HEK293T (cell line): ENCODE results near the gene NECTIN1.

Experiments
- CTCF ChIA-PET: fragments of 350-600 bp; formaldehyde crosslinking; extraction: SDS; loops from one replicate; lab custom pipeline; 2021; ENCODE audit warnings: antibody characterized with exemption, inconsistent platforms; lab: Yijun Ruan, JAX
- POLR2A ChIA-PET: fragments of 350-600 bp; formaldehyde crosslinking; extraction: SDS; loops from one replicate; lab custom pipeline; 2020; ENCODE audit warnings: antibody characterized with exemption, inconsistent platforms; lab: Yijun Ruan, JAX
- DNase-seq: peaks from one replicate; pipeline ENCODE4 v3.0.0; 2012; ENCODE audit warnings: mixed read lengths; ENCODE audit errors: extremely low spot score
- ARNT ChIP-seq: fragments of 450-650 bp; IDR thresholded peaks from 2 replicates; pipeline ENCODE4 v1.6.1; 2017; ENCODE audit warnings: mild to moderate bottlenecking
- BHLHE40 ChIP-seq: fragments of 450-650 bp; IDR thresholded peaks from 2 replicates; pipeline ENCODE4 v1.6.1; 2016; ENCODE audit warnings: mild to moderate bottlenecking, moderate library complexity, borderline replicate concordance
- CTBP1 ChIP-seq: fragments of 450-650 bp; IDR thresholded peaks from 2 replicates; pipeline ENCODE4 v1.6.1; 2016; ENCODE audit warnings: borderline replicate concordance
- ELF4 ChIP-seq: fragments of 450-650 bp; IDR thresholded peaks from 2 replicates; pipeline ENCODE4 v1.6.1; 2017; ENCODE audit warnings: antibody characterized with exemption
- FOXA1 ChIP-seq: fragments of 450-650 bp; IDR thresholded peaks from 2 replicates; pipeline ENCODE4 v1.6.1; 2016; ENCODE audit warnings: mild to moderate bottlenecking
- FOXK2 ChIP-seq: fragments of 450-650 bp; IDR thresholded peaks from 2 replicates; pipeline ENCODE4 v1.6.1; 2016; ENCODE audit warnings: mild to moderate bottlenecking
- FOXM1 ChIP-seq: fragments of 450-650 bp; IDR thresholded peaks from 2 replicates; pipeline ENCODE4 v1.6.1; 2017; ENCODE audit warnings: mild to moderate bottlenecking, borderline replicate concordance
- HDGF ChIP-seq: fragments of 450-650 bp; IDR thresholded peaks from 2 replicates; pipeline ENCODE4 v1.6.1; 2017; ENCODE audit warnings: antibody characterized with exemption, borderline replicate concordance
- L3MBTL2 ChIP-seq: fragments of 450-650 bp; conservative IDR thresholded peaks from 2 replicates; pipeline ENCODE4 v1.6.1; 2016; ENCODE audit warnings: mild to moderate bottlenecking
- LEF1 ChIP-seq: fragments of 450-650 bp; IDR thresholded peaks from 2 replicates; pipeline ENCODE4 v1.6.1; 2017; ENCODE audit warnings: mild to moderate bottlenecking, borderline replicate concordance
- NFRKB ChIP-seq: fragments of 450-650 bp; IDR thresholded peaks from 2 replicates; pipeline ENCODE4 v1.6.1; 2016; ENCODE audit warnings: mild to moderate bottlenecking, moderate library complexity
- SP1 ChIP-seq: fragments of 450-650 bp; IDR thresholded peaks from 2 replicates; pipeline ENCODE4 v1.6.1; 2017
- SUZ12 ChIP-seq: fragments of 450-650 bp; IDR thresholded peaks from 2 replicates; pipeline ENCODE4 v1.6.1; 2016; ENCODE audit warnings: mild to moderate bottlenecking
- TARDBP ChIP-seq: fragments of 450-650 bp; IDR thresholded peaks from 2 replicates; pipeline ENCODE4 v1.6.1; 2016
- ZNF384 ChIP-seq: fragments of 450-650 bp; IDR thresholded peaks from 2 replicates; pipeline ENCODE4 v1.6.1; 2016
- TF ChIP-seq, protein P1 (sequence below): fragments of 450-650 bp; IDR thresholded peaks from 2 replicates; pipeline ENCODE4 v1.6.1; 2016

NECTIN1 gene

DNA sequence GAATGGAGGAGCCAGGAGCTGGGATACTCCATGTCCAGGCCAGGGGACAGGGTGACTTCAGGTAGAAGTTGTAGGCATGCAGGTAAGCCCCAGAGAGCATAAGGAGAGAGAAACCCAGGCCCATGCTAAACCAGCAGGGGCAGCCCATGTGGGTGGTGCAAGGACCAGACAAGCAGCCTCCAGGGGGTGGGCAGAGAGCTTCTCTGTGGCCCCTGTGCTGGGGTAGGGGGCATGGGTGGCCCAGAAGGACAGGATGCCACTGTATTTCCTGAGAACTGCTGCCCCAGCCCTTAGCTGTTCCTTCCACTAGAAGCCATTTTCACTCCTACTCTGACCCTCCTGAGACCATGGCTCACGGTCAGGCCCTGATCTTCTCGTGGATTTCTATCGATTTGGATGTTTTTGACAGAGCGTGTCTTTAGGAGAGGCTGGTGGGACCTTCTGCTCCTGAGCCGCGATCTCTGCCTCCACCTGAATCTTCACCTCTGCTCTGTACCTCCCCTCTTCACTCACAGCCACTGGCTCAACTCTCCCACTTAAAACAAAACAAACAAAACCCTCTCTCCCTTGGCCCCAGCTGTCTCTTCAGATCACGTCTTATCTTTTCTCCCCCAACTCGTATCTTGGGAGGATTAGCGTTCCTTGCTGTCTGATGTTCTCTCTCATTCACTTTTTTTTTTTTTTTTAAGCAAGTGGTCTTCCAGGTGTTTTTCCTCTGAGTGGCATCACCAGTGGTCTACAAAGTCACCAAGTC, 112.2 kb downstream of the NECTIN1 start:
- CTCF ChIA-PET: interaction anchor here (0.9 to 1.5 kb wide), 3 partner anchors 8 to 113 kb away, joined by 3 to 5 read pairs (median 3); partner anchors contain the start of gene NECTIN1
- TF ChIP-seq NFRKB: no peak
- no peak for TF ChIP-seq BHLHE40
- TF ChIP-seq FOXK2: no peak
- TF ChIP-seq SP1: no peak
- TF ChIP-seq SUZ12: no peak
- TF ChIP-seq FOXA1: no peak
- no peak for TF ChIP-seq ARNT
- TF ChIP-seq ELF4: no peak
- TF ChIP-seq, protein P1, sequence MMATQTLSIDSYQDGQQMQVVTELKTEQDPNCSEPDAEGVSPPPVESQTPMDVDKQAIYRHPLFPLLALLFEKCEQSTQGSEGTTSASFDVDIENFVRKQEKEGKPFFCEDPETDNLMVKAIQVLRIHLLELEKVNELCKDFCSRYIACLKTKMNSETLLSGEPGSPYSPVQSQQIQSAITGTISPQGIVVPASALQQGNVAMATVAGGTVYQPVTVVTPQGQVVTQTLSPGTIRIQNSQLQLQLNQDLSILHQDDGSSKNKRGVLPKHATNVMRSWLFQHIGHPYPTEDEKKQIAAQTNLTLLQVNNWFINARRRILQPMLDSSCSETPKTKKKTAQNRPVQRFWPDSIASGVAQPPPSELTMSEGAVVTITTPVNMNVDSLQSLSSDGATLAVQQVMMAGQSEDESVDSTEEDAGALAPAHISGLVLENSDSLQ: no peak
- no peak for TF ChIP-seq TARDBP
- TF ChIP-seq CTBP1: no peak
- TF ChIP-seq FOXM1: no peak
- no peak for TF ChIP-seq HDGF
- no peak for TF ChIP-seq ZNF384
- TF ChIP-seq L3MBTL2: no peak
- TF ChIP-seq LEF1: no peak
- no peak for DNase-seq
- POLR2A ChIA-PET: no interaction called here

DNA sequence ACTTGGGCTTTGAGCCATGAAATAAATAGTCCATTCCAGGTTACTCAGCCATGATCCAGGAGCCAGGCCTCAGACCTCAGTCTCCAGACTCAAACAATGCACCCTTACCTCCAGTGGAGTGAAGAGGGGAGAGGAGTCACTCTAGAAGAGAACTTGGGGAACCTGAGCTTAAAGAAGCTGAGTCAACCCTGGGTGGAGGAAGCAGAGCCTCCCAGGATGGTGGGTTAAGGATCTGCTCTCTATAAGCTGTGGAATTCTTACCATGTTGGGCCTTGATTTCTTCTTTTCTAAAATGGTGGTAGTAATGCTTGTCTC, 113.2 kb downstream of the NECTIN1 start:
- DNase-seq: no peak
- ChIA-PET POLR2A (no interaction called here), CTCF (interaction anchor here (0.8 to 0.9 kb wide), 2 partner anchors 9 to 26 kb away, joined by 3 read pairs; no protein-coding TSS in a partner anchor)
- TF ChIP-seq ELF4 (no peak), HDGF (no peak), LEF1 (no peak), FOXA1 (no peak), SP1 (no peak), ARNT (no peak), L3MBTL2 (no peak), FOXM1 (no peak), TARDBP (no peak), ZNF384 (no peak), FOXK2 (no peak), SUZ12 (no peak)
- TF ChIP-seq, protein P1: no peak

DNA sequence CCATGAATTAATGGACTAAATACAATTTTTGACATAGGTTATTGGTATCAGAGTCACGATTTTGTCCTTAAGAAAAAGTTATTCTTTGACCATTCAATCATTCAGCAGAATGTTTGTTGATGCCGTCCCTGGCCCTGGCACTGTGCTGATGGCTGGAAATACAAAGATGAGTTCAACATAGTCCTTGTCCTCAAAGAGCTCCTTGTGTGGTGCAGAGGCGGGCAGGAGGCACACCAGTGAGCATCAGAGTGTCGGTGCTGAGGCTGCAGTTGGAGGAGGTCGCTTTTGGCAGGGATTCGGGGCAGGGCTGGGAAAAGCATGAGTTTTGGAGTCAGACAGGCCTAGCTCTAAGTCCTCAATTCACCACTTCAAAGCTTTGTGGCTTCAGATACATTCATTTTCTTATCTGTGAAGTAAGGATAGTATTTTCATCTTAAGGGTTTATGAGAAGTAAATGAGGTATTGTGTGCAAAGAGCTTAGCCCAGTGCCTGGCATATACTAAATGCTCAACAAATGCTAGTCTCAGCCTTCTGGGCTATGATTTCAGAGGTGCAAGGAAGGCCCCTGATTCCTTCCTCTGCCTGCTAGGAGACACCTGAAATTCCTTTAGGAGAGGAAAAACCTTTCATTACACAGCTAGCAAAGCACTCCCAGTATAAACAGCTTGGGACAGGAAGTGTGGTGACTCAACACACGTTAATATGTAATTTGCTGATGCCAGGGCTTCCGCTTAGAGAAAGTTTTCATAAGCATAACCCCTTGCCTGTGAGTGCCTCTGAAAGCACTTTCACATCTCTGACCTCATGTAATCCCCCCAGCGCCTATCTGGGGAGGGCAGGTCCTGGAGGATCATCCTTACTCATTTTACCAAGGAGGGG, 113.8 kb downstream of the NECTIN1 start:
- CTCF ChIA-PET: interaction anchor here (0.8 to 2.1 kb wide), 4 partner anchors 8 to 27 kb away, joined by 3 to 6 read pairs (median 4); no protein-coding TSS in a partner anchor
- TF ChIP-seq, protein P1: no peak
- TF ChIP-seq FOXK2 (no peak), HDGF (no peak), ZNF384 (no peak), SP1 (no peak), BHLHE40 (no peak), ARNT (no peak), CTBP1 (no peak), ELF4 (no peak), SUZ12 (no peak)

DNA sequence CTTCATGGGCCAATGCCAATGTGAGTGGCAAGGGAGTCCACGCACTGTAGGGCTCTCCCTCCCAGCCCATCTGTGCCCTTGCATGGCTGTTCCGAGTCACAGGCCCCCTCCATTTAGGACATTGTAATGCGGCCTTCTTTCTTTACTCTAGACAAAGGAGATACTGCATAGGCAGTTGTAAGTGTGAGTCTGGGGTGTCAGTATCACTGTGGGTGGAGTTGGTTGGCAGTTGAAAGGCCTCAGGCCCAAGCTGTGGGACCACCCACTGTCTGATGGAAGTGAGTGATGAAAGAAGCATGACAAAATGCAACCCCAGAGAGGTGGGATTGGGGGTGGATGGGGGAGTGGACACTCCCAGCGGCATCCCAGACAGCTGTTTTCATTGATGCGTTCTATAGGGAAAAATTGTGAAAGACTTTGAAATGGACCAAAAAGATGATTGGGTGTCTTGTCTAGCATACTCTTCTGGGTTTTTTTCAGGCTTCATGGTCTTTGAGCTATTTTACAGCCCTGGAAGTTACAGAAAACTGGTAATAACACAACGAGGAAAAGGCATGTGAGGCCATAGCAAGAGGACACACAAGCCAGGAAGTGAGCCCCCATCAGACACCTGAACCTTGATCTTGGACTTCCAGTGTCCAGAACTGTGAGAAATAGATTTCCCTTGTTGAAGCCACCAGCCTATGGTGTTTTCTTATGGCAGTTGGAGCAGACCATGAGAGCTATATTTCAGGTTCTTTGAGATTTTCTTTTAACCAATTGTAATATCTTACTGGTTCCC, 114.6 kb downstream of the NECTIN1 start:
- ChIA-PET POLR2A (no interaction called here), CTCF (interaction anchor here (1.2 to 2.1 kb wide), 3 partner anchors 9 to 12 kb away, joined by 3 to 6 read pairs (median 4); no protein-coding TSS in a partner anchor)
- TF ChIP-seq NFRKB: no peak
- TF ChIP-seq FOXK2: no peak
- no peak for TF ChIP-seq ELF4
- TF ChIP-seq BHLHE40: no peak
- DNase-seq: no peak

More for the DNA sequence above, 113.8 kb downstream of the NECTIN1 start:
- POLR2A ChIA-PET: no interaction called here
- DNase-seq: no peak

DNA sequence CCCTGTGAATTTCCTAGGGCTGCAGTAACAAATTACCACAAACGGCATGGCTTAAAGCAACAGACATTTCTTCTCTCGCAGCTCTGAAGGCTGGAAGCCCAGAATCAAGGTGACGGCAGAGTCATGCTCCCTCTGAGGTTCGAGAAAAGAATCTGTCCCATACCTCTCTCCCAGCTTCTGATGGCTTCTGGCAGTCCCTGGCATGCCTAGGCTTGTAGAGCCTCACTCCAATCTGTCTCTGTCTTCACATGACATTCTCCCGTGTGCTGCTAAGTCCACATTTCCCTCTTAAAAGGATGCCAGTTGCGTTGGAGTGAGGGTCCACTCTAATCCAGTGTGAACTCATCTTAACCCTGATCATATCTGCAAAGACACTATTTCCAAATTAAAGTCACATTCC, 116.2 kb downstream of the NECTIN1 start:
- POLR2A ChIA-PET: no interaction called here
- no peak for DNase-seq
- CTCF ChIA-PET: interaction anchor here (0.6 kb wide), 1 partner anchor 285 kb away, joined by 5 read pairs; no protein-coding TSS in a partner anchor
- no peak for TF ChIP-seq CTBP1
- TF ChIP-seq FOXM1: no peak
- no peak for TF ChIP-seq FOXA1
- TF ChIP-seq ELF4: no peak
- no peak for TF ChIP-seq FOXK2
- no peak for TF ChIP-seq SP1
- TF ChIP-seq, protein P1: no peak
- no peak for TF ChIP-seq L3MBTL2
- no peak for TF ChIP-seq HDGF
- no peak for TF ChIP-seq ZNF384
- no peak for TF ChIP-seq BHLHE40
- TF ChIP-seq NFRKB: no peak
- TF ChIP-seq LEF1: no peak
- no peak for TF ChIP-seq ARNT
- TF ChIP-seq SUZ12: no peak
- no peak for TF ChIP-seq TARDBP
